Activated naive CD4-positive, alpha-beta T cell treated with anti-CD3 and anti-CD28 coated beads, Interleukin-2, amount 50 U/mL, for 72 hours (primary cell): ENCODE data around the gene DEK. TPM values are rescaled to one million over a fixed set of nuclear protein-coding genes. Genes with fewer than 3 reads are reported as not detected.

ENCODE experiments used
- ATAC-seq, 2 donors: fragments of 150-1000 bp; cut with Tn5 transposase; 2 replicates each; pipeline ENCODE4 v1.10.0; 2021; ENCODE audit warnings: mild to moderate bottlenecking in 2 of 2, moderate library complexity in 2 of 2
- DNase-seq, 2 donors: peaks; one replicate each; pipeline ENCODE4 v3.0.0; 2021 to 2022; ENCODE audit warnings: low spot score in 2 of 2
- H3K27ac Mint-ChIP-seq, 2 donors: one replicate each; pipeline ENCODE4 v1.8.0; 2022; ENCODE audit warnings: mild to moderate bottlenecking in 2 of 2, mixed read lengths in 2 of 2
- H3K36me3 Mint-ChIP-seq, 2 donors: one replicate each; pipeline ENCODE4 v1.8.0; 2022; ENCODE audit warnings: mixed read lengths in 2 of 2
- H3K9me3 Mint-ChIP-seq, 2 donors: one replicate each; pipeline ENCODE4 v1.8.0; 2022; ENCODE audit warnings: mixed read lengths in 2 of 2
- total RNA-seq, 2 donors: library from RNA; stranded (reverse); gene quantifications; one replicate each; pipeline ENCODE4 v1.2.3, GENCODE V29; 2022

DEK gene
- total RNA-seq, 2 donors from 2014 or later: 185 to 239 TPM

- DNase-seq (no peak), ATAC-seq (no peak)
- H3K36me3 Mint-ChIP-seq: peaks cover 6 to 7% of the 10 kb centered on the region in 2 donors
- H3K9me3 Mint-ChIP-seq: no peaks in the 10 kb centered on the region
- no peak overlapping the region for H3K27ac Mint-ChIP-seq
These were observed 5.9 kb upstream of the DEK start for GRCh38 chr6:18270216-18270615.

GRCh38 chr6:18269717-18270116 lies 5.4 kb upstream of the DEK start:
- H3K27ac Mint-ChIP-seq: no peak overlapping the region
- ATAC-seq: no peak

DNA sequence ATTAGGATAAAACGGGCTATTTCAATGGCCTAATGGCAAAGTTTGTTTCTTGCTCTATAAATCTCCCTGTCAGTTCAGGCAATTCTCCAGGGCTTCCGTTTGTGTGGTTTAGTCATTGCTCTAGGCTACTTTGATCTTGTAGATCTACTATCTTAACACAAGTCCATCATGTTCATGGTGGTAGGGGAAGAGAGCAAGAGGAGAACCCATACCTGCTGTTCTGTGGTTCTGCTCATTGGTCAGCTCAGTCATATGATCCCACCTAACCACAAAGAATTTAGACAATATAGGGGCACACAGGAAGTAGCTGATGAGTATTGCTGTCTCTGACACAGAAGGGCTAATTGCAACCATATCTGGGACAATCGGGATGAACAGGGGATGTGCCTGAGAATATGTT lies 4.9 kb upstream of the DEK start:
- ATAC-seq: peak in 1 of 2 donors; percentile 10
- no peak overlapping the region for H3K27ac Mint-ChIP-seq
- peaks cover 6 to 7% of the 10 kb centered on the region in 2 donors for H3K36me3 Mint-ChIP-seq
- H3K9me3 Mint-ChIP-seq: no peaks in the 10 kb centered on the region
- no peak for DNase-seq

More at GRCh38 chr6:18269717-18270116, 5.4 kb upstream of the DEK start:
- DNase-seq: no peak
- Mint-ChIP-seq H3K36me3 (peaks cover 6 to 7% of the 10 kb centered on the region in 2 donors), H3K9me3 (no peaks in the 10 kb centered on the region)

- Mint-ChIP-seq H3K36me3 (peaks cover 15 to 17% of the 10 kb centered on the region in 2 donors), H3K9me3 (no peaks in the 10 kb centered on the region), H3K27ac (no peak overlapping the region)
- DNase-seq (no peak), ATAC-seq (no peak)
These were observed 3.7 kb upstream of the DEK start for GRCh38 chr6:18268066-18268465.

- ATAC-seq (no peak), DNase-seq (no peak)
- Mint-ChIP-seq H3K27ac (no peak overlapping the region), H3K36me3 (peaks cover 24 to 31% of the 10 kb centered on the region in 2 donors), H3K9me3 (no peaks in the 10 kb centered on the region)
These were observed 2.2 kb upstream of the DEK start for GRCh38 chr6:18266523-18266912.

DNA sequence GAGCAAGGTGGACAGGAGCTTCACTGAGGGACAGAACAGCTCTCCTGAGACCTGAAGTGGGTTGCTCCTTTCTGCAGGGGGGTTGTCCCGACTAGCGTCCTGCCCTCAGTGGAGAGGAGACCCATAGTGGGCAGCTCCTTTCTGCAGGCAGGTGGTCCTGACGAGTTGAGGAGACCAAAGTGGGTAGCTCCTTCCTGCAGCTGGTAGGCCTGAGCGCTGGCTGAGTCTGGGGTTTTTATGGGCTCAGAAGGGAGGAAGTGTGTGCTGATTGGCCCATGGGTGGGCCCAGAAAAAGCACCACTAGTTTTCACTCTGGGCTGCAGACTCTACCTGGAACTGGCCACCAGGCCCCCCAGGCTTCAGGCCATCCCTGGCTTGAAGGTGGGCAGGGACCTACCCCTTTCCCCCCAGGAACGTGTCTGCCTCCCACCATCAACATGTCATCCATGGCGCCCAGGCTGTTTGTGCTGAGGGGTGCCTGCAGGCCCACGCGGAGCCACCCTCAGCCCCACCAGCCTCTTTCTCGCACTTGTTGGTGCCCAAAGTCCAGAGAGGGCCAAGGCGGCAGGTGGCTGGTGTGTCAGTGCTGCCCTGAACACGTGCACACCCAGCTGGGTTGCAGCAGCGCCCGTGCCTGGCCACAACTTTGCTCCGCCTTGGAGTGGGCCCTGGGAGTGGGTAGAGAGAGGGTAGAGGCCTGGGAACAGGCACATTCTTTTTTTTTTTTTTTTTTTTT lies 1.6 kb upstream of the DEK start:
- H3K27ac Mint-ChIP-seq: peak overlapping the region; percentile 90 to 97
- H3K9me3 Mint-ChIP-seq: no peaks in the 10 kb centered on the region
- no peak for ATAC-seq
- DNase-seq: no peak
- H3K36me3 Mint-ChIP-seq: peaks cover 26 to 36% of the 10 kb centered on the region in 2 donors

- DNase-seq (no peak), ATAC-seq (no peak)
- peak overlapping the region; percentile 90 to 97 for H3K27ac Mint-ChIP-seq
- peaks cover 26 to 40% of the 10 kb centered on the region in 2 donors for H3K36me3 Mint-ChIP-seq
- no peaks in the 10 kb centered on the region for H3K9me3 Mint-ChIP-seq
These were observed 620 bp upstream of the DEK start for GRCh38 chr6:18264923-18265377.

DNA sequence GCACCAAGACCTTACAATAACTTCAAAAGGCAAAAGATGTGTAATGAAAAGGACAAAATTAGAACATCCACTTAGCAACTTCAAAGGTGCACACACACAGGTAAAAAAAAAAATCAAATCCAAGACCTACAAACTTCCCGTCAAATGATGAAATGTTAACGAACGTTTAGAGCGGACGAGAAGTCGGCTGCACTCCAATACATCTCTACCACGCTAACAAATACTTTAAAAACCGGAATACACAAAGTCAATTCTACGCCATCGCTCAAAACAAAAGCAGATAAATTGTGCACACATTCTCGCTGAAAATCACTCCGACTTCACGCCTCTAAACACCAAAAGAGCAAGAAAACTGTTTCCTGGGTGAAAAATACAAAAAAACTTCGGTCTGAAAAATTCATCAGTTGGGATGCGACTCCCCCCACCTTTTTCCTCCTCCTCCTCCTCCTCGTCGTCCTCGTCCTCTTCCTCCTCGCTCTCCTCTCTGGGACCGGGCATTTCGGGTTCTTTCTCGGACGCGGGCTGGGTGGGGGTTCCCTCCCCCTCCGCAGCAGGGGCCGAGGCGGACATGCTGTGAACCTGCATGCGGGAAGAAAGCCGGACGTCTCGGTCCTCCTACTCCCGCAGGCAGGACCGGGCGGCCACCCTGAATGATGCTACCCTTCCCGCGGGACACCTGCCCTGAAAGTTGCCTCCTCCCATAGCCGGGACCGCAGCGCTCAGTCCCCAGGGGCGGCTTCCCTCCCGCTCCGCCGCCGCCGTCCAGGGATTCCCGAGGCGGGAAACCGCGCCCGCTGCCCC lies 712 bp downstream of the DEK start:
- Mint-ChIP-seq H3K27ac (peak overlapping the region; percentile 97 to 98), H3K36me3 (peaks cover 26 to 49% of the 10 kb centered on the region in 2 donors), H3K9me3 (no peaks in the 10 kb centered on the region)
- ATAC-seq (peak; percentile 0), DNase-seq (peak; percentile 30 to 68)

- peak overlapping the region; percentile 97 to 98 for H3K27ac Mint-ChIP-seq
- H3K9me3 Mint-ChIP-seq: no peaks in the 10 kb centered on the region
- ATAC-seq (peak; percentile 44 to 74), DNase-seq (peak in 1 of 2 donors; percentile 39)
- peaks cover 26 to 54% of the 10 kb centered on the region in 2 donors for H3K36me3 Mint-ChIP-seq
These were observed 1.5 kb downstream of the DEK start for GRCh38 chr6:18262702-18263417.

GRCh38 chr6:18261877-18262276 lies 2.5 kb downstream of the DEK start:
- peak overlapping the region; percentile 25 to 97 for H3K27ac Mint-ChIP-seq
- no peak for DNase-seq
- ATAC-seq: no peak
- H3K9me3 Mint-ChIP-seq: no peaks in the 10 kb centered on the region
- peaks cover 32 to 64% of the 10 kb centered on the region in 2 donors for H3K36me3 Mint-ChIP-seq

DNA sequence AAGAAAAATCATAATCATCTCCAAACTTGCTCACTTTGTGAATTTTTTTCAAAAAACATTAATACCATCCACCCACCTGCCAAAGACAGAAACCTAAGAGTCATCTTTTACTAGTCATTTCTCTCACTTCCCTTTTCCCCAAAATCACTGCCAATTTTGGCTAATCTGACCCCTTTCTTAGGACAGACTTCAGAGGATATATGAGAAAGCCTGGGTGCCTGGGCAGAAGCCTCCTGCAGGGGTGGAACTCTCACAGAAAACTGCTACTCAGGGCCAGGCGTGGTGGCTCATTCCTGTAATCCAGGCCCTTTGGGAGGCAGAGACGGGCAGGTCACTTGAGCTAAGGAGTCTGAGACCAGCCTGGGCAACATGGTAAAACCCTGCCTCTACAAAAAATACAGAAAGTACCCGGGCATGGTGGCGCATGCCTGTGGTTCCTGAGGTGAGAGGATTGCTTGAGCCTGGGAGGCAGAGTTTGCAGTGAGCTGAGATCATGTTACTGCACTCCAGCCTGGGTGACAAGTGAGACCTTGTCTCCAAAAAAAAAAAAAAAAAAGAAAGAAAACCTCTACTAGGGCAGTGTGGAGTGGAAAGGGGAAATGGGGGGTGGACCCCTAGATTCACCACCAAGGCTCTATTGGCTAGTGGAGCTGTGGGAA lies 3.8 kb downstream of the DEK start:
- ATAC-seq (peak; percentile 39), DNase-seq (no peak)
- peak overlapping the region; percentile 3 to 84 for H3K27ac Mint-ChIP-seq
- no peaks in the 10 kb centered on the region for H3K9me3 Mint-ChIP-seq
- H3K36me3 Mint-ChIP-seq: peaks cover 32 to 64% of the 10 kb centered on the region in 2 donors

DNA sequence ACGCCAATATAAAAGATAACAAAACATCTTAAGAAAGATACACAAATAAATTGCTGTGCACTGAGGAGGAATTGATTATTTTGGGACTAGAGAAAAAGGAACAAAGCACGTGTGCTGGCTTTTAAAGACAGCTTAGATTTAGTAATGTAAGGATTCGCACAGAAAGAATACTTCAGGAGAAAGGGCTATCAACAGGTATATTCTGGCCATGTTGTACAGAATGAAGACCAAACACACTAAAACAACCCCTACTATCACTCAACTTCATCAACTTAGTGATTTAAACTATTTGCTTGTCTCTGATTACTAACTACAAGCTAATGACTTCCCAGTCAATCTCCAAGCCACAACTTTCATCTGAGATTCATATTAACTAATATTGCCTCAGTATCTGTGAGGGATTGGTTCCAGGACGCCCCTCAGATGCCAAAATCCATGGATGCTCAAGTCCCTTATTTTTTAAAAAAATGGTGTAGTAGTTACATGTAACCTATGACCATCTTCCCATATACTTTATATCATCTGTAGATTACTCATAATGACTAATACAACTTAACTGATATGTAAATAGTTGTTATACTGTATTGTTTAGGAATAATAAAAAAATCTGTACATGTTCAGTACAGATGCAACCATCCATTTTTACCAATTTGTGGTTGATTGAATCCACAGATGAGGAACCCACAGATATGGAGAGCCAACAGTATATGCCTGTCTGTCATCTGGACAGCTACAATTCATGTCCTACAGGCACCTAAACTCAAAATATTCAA lies 4.5 kb downstream of the DEK start:
- DNase-seq (no peak), ATAC-seq (no peak)
- Mint-ChIP-seq H3K27ac (peak overlapping the region in 1 of 2 donors; percentile 3), H3K36me3 (peaks cover 39 to 67% of the 10 kb centered on the region in 2 donors), H3K9me3 (no peaks in the 10 kb centered on the region)

- H3K9me3 Mint-ChIP-seq: no peaks in the 10 kb centered on the region
- H3K27ac Mint-ChIP-seq: no peak overlapping the region
- ATAC-seq (no peak), DNase-seq (no peak)
- peaks cover 23 to 56% of the 10 kb centered on the region in 2 donors for H3K36me3 Mint-ChIP-seq
These were observed 9.5 kb downstream of the DEK start for GRCh38 chr6:18254793-18255192.

GRCh38 chr6:18253635-18254034 lies 10.7 kb downstream of the DEK start:
- DNase-seq (no peak), ATAC-seq (no peak)
- no peak overlapping the region for H3K27ac Mint-ChIP-seq
- no peaks in the 10 kb centered on the region for H3K9me3 Mint-ChIP-seq
- H3K36me3 Mint-ChIP-seq: peaks cover 34 to 59% of the 10 kb centered on the region in 2 donors

- no peak for ATAC-seq
- no peak overlapping the region for H3K27ac Mint-ChIP-seq
These were observed 15.1 kb downstream of the DEK start for GRCh38 chr6:18249271-18249670.

DNA sequence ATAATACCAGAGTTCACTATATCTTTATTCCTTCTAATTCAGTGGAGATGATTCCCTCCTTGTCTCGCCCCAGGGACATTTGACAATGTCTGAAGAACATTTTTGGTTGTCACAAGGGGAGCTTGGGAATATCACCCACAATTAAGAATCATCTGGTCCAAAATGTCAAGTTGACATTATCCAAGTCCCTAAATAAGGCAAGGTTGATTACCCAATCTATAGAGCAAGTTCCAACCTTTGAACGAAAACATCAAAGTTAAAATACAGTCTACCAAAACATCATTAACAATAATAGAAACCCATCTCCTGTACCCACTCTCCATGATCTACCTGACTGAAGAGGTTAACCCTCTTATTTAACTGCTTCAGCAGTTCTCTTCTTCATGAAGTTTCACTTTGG lies 15.6 kb downstream of the DEK start:
- ATAC-seq (no peak), DNase-seq (no peak)
- H3K27ac Mint-ChIP-seq: no peak overlapping the region
- H3K36me3 Mint-ChIP-seq: peaks cover 35 to 82% of the 10 kb centered on the region in 2 donors
- H3K9me3 Mint-ChIP-seq: peaks cover 0 to 4% of the 10 kb centered on the region in 2 donors

More at GRCh38 chr6:18249271-18249670, 15.1 kb downstream of the DEK start:
- Mint-ChIP-seq H3K36me3 (peaks cover 35 to 76% of the 10 kb centered on the region in 2 donors), H3K9me3 (peaks cover 0 to 4% of the 10 kb centered on the region in 2 donors)
- DNase-seq: no peak
